Right lobe of liver (tissue), 4 donors: Measurements from ENCODE around the gene GOLPH3L.

Source experiments
- POLR2A ChIP-seq: fragments of 450-650 bp; IDR thresholded peaks from one replicate; pipeline ENCODE4 v1.6.1; 2017; ENCODE audit warnings: antibody characterized with exemption, mild to moderate bottlenecking
- TF ChIP-seq, protein P1 (sequence below), 4 donors: fragments of 200-600 bp in 3 of 4; fragments of 450-650 bp in 1 of 4; IDR thresholded peaks; one replicate each; pipeline versions ENCODE4 v1.5.1 to v1.8.0; 2016 to 2022; ENCODE audit warnings: antibody characterized with exemption in 4 of 4, mild to moderate bottlenecking in 2 of 4
- donor health status: DM: no; HTN: no; CAD: no.
- donor health status: DM: no; HTN: no; CAD: no.
- donor health status: DM: no; HTN: yes; CAD: no.

GRCh38 chr1:150627826-150628410 lies 69.0 kb downstream of the GOLPH3L start:
- TF ChIP-seq, protein P1, sequence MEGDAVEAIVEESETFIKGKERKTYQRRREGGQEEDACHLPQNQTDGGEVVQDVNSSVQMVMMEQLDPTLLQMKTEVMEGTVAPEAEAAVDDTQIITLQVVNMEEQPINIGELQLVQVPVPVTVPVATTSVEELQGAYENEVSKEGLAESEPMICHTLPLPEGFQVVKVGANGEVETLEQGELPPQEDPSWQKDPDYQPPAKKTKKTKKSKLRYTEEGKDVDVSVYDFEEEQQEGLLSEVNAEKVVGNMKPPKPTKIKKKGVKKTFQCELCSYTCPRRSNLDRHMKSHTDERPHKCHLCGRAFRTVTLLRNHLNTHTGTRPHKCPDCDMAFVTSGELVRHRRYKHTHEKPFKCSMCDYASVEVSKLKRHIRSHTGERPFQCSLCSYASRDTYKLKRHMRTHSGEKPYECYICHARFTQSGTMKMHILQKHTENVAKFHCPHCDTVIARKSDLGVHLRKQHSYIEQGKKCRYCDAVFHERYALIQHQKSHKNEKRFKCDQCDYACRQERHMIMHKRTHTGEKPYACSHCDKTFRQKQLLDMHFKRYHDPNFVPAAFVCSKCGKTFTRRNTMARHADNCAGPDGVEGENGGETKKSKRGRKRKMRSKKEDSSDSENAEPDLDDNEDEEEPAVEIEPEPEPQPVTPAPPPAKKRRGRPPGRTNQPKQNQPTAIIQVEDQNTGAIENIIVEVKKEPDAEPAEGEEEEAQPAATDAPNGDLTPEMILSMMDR (IDR thresholded peaks at IDR 0.05), result no peak
- TF ChIP-seq POLR2A, result no peak
